A673 (cell line): Measurements from ENCODE around the gene DNAH8.

Source experiments
- EZH2 ChIP-seq: fragments of 200-600 bp; sonication (generic); IDR thresholded peaks from 2 replicates; pipeline ENCODE4 v1.6.1; 2017; ENCODE audit warnings: borderline replicate concordance, low read depth, mild to moderate bottlenecking, mixed read lengths, antibody characterized with exemption, low read length; ENCODE audit not compliant: poor library complexity, severe bottlenecking
- TF ChIP-seq, protein P1 (sequence below): fragments of 300-800, 200-600 bp; sonication (generic); conservative IDR thresholded peaks from 2 replicates; pipeline ENCODE4 v1.5.1; 2017; ENCODE audit warnings: low read depth, mild to moderate bottlenecking, antibody characterized with exemption, low read length, moderate library complexity, mixed read lengths

DNA sequence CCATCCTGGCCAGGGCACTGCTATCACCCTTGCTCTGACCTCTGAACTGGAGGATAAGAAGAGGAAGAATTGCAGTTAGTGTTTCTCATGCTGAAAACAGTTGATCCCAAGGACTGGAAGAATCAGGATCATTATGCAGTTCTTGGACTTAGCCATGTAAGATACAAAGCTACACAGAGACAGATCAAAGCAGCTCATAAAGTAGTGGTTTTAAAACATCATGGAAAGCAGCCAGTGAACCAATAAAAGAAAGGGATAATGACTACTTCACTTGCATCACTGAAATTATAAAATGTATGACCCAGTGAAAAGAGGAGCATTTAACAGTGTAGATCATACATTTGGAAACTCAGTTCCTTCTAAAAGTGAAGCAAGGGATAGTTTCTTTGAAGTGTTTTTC lies 47.7 kb downstream of the DNAH8 start:
- TF ChIP-seq, protein P1, sequence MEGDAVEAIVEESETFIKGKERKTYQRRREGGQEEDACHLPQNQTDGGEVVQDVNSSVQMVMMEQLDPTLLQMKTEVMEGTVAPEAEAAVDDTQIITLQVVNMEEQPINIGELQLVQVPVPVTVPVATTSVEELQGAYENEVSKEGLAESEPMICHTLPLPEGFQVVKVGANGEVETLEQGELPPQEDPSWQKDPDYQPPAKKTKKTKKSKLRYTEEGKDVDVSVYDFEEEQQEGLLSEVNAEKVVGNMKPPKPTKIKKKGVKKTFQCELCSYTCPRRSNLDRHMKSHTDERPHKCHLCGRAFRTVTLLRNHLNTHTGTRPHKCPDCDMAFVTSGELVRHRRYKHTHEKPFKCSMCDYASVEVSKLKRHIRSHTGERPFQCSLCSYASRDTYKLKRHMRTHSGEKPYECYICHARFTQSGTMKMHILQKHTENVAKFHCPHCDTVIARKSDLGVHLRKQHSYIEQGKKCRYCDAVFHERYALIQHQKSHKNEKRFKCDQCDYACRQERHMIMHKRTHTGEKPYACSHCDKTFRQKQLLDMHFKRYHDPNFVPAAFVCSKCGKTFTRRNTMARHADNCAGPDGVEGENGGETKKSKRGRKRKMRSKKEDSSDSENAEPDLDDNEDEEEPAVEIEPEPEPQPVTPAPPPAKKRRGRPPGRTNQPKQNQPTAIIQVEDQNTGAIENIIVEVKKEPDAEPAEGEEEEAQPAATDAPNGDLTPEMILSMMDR, result no peak
- no peak for TF ChIP-seq EZH2
